IPS DF 6.9 (cell line): ENCODE measurements around the gene CREBZF.
"Not testable (repeated sequence)": the region's sequence is repeated elsewhere in the genome, so short reads cannot be mapped to it uniquely, and the experiment has no call there.

Source experiments
- DNase-seq: peaks from one replicate; pipeline ENCODE4 v3.0.0-alpha.2; 2013; ENCODE audit warnings: low read depth, low spot score
- H3K27ac ChIP-seq: one replicate; pipeline ENCODE4 v1.5.1; 2013; ENCODE audit warnings: low read length, control low read depth
- H3K27me3 ChIP-seq: 2 replicates; pipeline ENCODE4 v1.6.1; 2013; ENCODE audit warnings: mild to moderate bottlenecking, low read length; ENCODE audit not compliant: control insufficient read depth, insufficient read depth
- H3K36me3 ChIP-seq: 2 replicates; pipeline ENCODE4 v1.6.1; 2013; ENCODE audit warnings: low read length; ENCODE audit not compliant: control insufficient read depth, insufficient read depth
- H3K4me1 ChIP-seq: 2 replicates; pipeline ENCODE4 v1.6.1; 2013; ENCODE audit warnings: low read length; ENCODE audit not compliant: control insufficient read depth, insufficient read depth
- H3K4me3 ChIP-seq: 2 replicates; pipeline ENCODE4 v1.5.1; 2013; ENCODE audit warnings: mild to moderate bottlenecking, low read length
- H3K9me3 ChIP-seq: 2 replicates; pipeline ENCODE4 v1.6.1; 2013; ENCODE audit warnings: low read length, inconsistent platforms; ENCODE audit not compliant: control insufficient read depth, insufficient read depth
- WGBS: extraction: QIAGEN DNeasy Blood & Tissue Kit; methylation state at CpG from one replicate; pipeline ENCODE4 v1.1.7; 2013; ENCODE audit warnings: mixed read lengths, missing lambda C conversion rate; ENCODE audit not compliant: insufficient read length, insufficient coverage; 5-methylcytosine and 5-hydroxymethylcytosine counted together

CREBZF gene

GRCh38 chr11:85668157-85668556 lies 3.2 kb upstream of the CREBZF start:
- Histone ChIP-seq H3K4me3 (no peak overlapping the region), H3K27ac (no peak overlapping the region), H3K36me3 (no peaks in the 10 kb centered on the region), H3K4me1 (no peaks in the 10 kb centered on the region), H3K27me3 (peaks cover 3% of the 10 kb centered on the region; the same call in 1 of the 2 replicates), H3K9me3 (no peaks in the 10 kb centered on the region)
- WGBS: no CpG with 5 or more reads among the region's 1 CpG
- DNase-seq: no peak

GRCh38 chr11:85666687-85667086 lies 1.8 kb upstream of the CREBZF start:
- no peak overlapping the region for H3K27ac ChIP-seq
- no CpG with 5 or more reads among the region's 3 CpGs for WGBS
- H3K4me3 ChIP-seq: no peak overlapping the region
- H3K9me3 ChIP-seq: no peaks in the 10 kb centered on the region
- no peaks in the 10 kb centered on the region; the same call in 1 of the 2 replicates for H3K36me3 ChIP-seq
- no peaks in the 10 kb centered on the region; the same call in 1 of the 2 replicates for H3K27me3 ChIP-seq
- DNase-seq: no peak
- H3K4me1 ChIP-seq: no peaks in the 10 kb centered on the region

GRCh38 chr11:85665733-85666132 lies 804 bp upstream of the CREBZF start:
- Histone ChIP-seq H3K27ac (no peak overlapping the region), H3K27me3 (no peaks in the 10 kb centered on the region), H3K36me3 (no peaks in the 10 kb centered on the region; the same call in 1 of the 2 replicates), H3K4me1 (no peaks in the 10 kb centered on the region), H3K9me3 (no peaks in the 10 kb centered on the region), H3K4me3 (no peak overlapping the region)
- DNase-seq: no peak
- no CpG with 5 or more reads among the region's 5 CpGs for WGBS

- Histone ChIP-seq H3K4me3 (peak overlapping the region; percentile 99), H3K27ac (no peak overlapping the region)
Observed at GRCh38 chr11:85663753-85664614, 945 bp downstream of the CREBZF start.

GRCh38 chr11:85663080-85663752 lies 1.7 kb downstream of the CREBZF start:
- Histone ChIP-seq H3K9me3 (no peaks in the 10 kb centered on the region), H3K27ac (no peak overlapping the region), H3K36me3 (no peaks in the 10 kb centered on the region; the same call in 1 of the 2 replicates), H3K27me3 (no peaks in the 10 kb centered on the region), H3K4me1 (no peaks in the 10 kb centered on the region), H3K4me3 (peak overlapping the region; percentile 99)
- no CpG with 5 or more reads among the region's 10 CpGs for WGBS
- no peak for DNase-seq

More at GRCh38 chr11:85663753-85664614, 945 bp downstream of the CREBZF start:
- no CpG with 5 or more reads among the region's 73 CpGs for WGBS
- no peak for DNase-seq
- Histone ChIP-seq H3K9me3 (no peaks in the 10 kb centered on the region), H3K36me3 (no peaks in the 10 kb centered on the region; the same call in 1 of the 2 replicates), H3K4me1 (no peaks in the 10 kb centered on the region), H3K27me3 (no peaks in the 10 kb centered on the region)

GRCh38 chr11:85661972-85662664 lies 2.8 kb downstream of the CREBZF start:
- Histone ChIP-seq H3K4me1 (no peaks in the 10 kb centered on the region), H3K9me3 (no peaks in the 10 kb centered on the region), H3K4me3 (no peak overlapping the region; the same call in 1 of the 2 replicates), H3K27me3 (no peaks in the 10 kb centered on the region), H3K27ac (no peak overlapping the region), H3K36me3 (peaks cover 1% of the 10 kb centered on the region; the same call in 1 of the 2 replicates)
- no peak for DNase-seq
- WGBS: no CpG with 5 or more reads among the region's 4 CpGs

- no peaks in the 10 kb centered on the region for H3K27me3 ChIP-seq
- H3K27ac ChIP-seq: no peak overlapping the region
- H3K4me3 ChIP-seq: no peak overlapping the region
- DNase-seq: no peak
- no CpG with 5 or more reads among the region's 1 CpG for WGBS
- H3K36me3 ChIP-seq: peaks cover 4% of the 10 kb centered on the region; the same call in 1 of the 2 replicates
- H3K4me1 ChIP-seq: no peaks in the 10 kb centered on the region
- no peaks in the 10 kb centered on the region for H3K9me3 ChIP-seq
Observed at GRCh38 chr11:85658180-85658579, 6.7 kb downstream of the CREBZF start.

GRCh38 chr11:85656777-85657176 lies 8.2 kb downstream of the CREBZF start:
- no CpG with 5 or more reads among the region's 1 CpG for WGBS
- no peaks in the 10 kb centered on the region for H3K4me1 ChIP-seq
- no peak overlapping the region for H3K4me3 ChIP-seq
- H3K27me3 ChIP-seq: no peaks in the 10 kb centered on the region
- DNase-seq: no peak
- H3K27ac ChIP-seq: no peak overlapping the region
- H3K36me3 ChIP-seq: peaks cover 4% of the 10 kb centered on the region; the same call in 1 of the 2 replicates
- H3K9me3 ChIP-seq: no peaks in the 10 kb centered on the region

GRCh38 chr11:85654343-85654742 lies 10.6 kb downstream of the CREBZF start:
- H3K27me3 ChIP-seq, H3K36me3 ChIP-seq, H3K4me1 ChIP-seq, H3K9me3 ChIP-seq, H3K4me3 ChIP-seq, H3K27ac ChIP-seq, DNase-seq: not testable (repeated sequence)
- WGBS: no CpG with 5 or more reads among the region's 4 CpGs

- Histone ChIP-seq H3K4me1 (no peaks in the 10 kb centered on the region), H3K4me3 (no peak overlapping the region), H3K36me3 (peaks cover 4% of the 10 kb centered on the region; the same call in 1 of the 2 replicates), H3K27ac (no peak overlapping the region), H3K9me3 (no peaks in the 10 kb centered on the region), H3K27me3 (no peaks in the 10 kb centered on the region)
- no CpG with 5 or more reads among the region's 3 CpGs for whole genome bisulfite sequencing
- no peak for DNase-seq
Observed at GRCh38 chr11:85652786-85653447, 12.0 kb downstream of the CREBZF start.
